ENCODE results near the gene BTG2. TPM values are rescaled to one million over a fixed set of nuclear protein-coding genes. Genes with fewer than 3 reads are reported as not detected.
A peak's percentile ranks its signal among the peaks of the same experiment; 100 is the strongest.
"Not testable (repeated sequence)": the region's sequence is repeated elsewhere in the genome, so short reads cannot be mapped to it uniquely, and the experiment has no call there.

Gene BTG2
- total RNA-seq, 1 donor from 2014 or later: 13.9 TPM

DNA sequence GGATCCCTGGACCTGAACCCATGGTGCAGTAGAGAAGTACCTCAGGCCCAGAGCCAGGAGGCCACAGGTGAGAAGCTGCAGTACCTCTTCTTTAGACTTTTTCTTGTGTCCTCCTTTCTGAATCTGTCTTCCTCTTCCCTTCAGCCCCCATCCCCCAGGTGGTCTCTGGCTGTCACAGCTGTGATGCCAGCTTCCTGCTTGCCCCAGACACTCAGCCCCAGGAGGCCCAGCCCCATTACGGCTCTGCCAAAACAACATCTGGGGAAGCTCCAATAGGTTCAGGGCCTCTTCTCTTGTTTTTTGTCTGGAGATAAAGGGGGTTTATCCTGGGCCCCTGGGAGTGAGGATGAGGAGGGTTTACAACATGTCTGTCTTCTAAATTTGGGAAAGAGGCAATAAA lies 9.5 kb upstream of the BTG2 start:
- DNase-seq: no peak

DNA sequence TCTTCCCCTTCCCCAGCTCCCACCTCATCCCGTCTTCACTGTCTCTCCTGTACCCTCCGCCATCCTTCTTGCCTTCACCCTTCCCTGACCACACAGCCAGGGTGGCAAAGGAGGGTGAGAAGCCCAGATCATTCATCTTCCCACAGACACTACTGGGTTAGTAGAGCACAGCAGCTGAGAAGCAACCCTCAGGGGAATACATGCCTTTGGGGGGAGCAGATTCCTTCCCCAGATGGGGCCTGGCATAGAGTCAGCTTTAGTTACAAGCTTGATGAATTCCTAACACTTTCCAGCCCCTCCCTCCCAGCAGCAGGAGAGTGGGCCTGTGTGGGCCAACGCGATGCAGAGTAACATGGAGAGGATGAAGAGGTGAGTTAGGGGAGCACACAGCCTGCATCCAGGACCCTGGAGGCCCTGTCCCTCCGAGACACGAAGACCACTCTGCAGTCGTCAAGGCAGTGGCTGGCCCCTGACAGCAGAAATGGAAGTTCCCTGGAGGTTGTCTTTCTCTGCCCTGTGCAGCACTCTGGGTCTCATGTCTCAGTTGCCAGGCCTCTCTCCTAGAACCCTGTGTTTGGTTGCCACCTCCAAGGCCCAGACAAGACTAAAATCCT lies 8.8 kb upstream of the BTG2 start:
- no peak for DNase-seq

DNA sequence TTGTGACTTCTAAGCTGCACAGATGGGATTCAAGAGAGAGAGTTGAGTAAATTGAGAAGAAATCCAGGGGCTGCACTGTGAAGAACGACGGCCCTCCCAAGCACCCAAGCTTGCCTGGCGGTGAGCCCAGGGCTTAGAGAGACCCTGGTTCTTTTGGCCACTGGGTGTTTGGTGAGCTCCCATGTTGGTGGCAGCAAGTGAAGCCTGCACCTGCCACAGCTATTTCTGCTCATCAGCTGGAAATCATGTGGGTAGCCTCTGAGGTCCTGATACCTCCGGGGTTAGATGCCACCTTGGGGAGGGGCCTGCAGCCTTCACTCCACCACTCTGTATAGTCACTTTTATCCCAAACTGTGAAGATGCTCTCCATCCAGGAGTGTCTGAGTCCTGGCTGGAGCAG lies 6.2 kb upstream of the BTG2 start:
- no peak for DNase-seq

DNA sequence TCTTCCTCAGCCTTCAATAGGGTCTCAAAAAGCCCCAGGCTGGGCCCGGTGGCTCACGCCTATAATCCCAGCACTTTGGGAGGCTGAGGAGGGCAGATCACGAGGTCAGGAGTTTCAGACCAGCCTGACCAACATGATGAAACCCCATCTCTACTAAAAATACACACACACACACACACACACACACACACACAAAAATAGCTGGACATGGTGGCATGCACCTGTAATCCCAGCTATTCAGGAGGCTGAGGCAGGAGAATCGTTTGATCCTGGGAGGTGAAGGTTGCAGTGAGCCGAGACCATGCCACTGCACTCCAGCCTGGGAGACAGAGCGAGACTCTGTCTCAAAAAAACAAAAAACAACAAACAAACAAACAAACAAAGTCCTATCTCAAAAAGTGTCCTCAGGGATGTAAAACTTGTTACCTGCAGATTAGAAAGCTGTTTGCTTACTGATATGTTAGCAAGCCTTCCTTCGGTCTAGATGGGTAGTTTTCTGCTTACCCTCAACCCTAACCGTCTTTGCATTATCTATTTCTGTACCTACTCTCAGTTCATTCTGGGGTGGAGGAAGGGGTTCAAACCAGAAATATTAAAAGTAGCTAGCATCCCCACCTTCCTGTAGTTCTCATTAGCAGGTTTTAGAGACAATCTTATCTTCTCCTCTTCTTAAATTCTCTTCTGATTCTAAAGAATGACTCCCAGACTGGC lies 5.4 kb upstream of the BTG2 start:
- DNase-seq: not testable (repeated sequence)

DNA sequence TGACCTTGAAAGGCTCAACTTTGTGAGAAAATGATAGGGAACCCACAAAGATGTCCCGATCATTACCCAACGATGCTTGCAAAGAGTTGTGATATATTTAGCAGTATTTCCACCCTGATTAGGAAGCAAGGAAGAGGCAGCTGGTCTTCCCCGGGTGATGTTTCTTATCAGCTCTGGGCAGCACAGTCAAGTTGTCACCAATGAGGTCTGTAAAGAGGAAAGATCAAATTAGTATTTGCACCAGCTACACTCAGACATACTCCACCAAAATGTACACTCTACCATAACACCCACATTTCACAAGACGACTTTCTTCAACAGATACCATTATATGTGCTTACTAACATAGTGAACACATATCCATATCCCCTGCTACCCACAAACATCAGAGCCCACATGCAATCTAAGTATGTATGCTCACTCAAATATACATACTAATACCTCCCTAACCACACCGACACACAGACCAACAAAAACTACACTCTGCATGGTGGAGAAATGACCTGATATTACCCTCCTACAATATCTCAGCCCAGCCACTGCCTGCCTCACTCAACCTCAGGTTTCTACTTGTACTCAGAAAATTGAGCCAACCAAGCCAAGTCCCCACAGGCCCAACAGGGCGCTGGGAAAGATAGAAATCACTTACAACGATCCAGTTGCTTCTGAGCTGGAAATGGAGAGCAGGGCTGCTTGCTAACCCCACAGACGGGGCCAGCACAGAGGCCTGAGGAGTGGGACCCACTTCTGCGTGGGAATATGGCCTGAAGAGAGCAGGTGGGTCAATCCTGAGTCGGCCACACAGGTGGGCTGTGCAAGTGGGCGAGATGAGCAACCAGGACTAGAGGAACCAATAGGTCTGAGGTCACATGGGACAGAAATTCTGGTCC lies 4.6 kb upstream of the BTG2 start:
- no peak for DNase-seq

DNA sequence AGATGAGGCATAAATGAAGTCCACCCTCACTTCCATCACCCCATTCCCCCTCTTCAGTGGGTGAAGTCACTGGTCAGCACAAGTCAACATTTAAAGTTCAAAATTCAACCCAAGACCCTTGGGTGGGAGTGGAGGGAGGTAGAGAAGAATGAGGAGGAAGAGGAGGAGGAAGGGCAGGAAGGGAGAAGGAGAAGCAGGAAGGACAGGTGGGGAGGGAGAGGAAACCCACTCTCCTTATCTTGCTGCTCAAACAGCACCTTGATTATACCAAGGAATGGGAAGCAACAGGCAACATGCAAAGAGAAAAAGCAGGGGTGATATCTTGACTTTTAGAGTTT lies 4.0 kb upstream of the BTG2 start:
- DNase-seq: no peak

DNA sequence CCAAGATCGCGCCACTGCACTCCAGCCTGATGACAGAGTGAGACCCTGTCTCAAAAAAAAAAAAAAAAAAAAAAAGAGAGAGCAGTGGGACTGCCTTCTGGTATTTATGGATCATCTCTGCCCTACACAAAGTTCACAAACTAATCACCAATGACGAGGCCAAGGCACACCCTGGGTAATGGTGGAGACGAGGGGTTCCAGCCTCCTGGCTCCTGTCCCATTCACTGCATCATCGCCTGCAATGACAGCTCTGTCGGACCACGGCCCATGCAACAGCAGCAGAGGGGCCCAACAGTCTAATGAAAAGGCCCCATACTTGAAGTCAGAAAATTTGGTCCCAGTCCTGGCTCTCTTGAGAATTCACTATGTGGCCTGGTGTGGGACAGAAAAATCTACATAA lies 2.9 kb upstream of the BTG2 start:
- no peak for DNase-seq

DNA sequence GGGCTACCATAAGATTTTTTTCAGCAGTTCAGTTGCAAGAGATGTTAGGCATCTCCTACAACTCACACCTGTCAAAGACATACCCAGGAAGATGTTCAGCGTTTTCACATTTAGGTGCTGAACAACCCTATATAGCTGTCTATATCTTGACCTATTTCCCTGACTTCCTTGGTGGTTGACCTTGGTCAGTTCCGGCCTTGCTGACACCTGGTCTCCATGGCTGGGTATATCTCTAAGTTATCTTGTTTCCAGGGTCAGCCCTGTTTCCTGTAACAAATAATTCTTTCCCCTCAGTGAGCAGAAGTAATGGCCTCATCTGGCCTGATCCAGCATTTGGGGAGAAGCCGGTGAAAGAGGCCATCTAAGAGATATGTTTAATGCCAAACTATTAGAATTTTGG lies 2.4 kb upstream of the BTG2 start:
- DNase-seq: no peak

DNA sequence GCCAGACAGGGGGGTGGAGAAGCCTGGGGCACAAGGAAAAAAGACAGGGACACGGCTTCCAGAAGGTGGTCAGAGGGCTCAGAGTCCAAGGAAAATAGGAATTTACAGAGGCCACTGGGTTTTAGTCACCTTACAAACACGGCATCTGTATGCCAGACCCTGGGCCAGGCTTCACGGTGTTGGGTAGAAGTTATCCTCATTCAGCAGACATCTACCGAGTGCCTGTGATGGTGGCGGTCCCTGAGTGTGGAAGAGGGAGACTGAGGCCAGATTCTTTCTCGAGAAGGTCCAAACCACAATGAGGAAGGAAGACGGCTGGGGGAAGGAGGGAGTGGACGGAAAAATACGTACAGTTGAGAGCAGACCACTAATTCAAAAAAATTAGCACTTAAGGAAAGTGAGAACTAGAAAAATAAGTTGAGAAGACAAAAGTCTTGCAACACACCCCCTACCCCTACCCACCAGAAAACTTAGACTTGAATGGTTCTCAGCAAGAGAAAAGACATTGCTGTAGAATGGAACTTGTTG lies 864 bp upstream of the BTG2 start:
- DNase-seq: no peak

DNA sequence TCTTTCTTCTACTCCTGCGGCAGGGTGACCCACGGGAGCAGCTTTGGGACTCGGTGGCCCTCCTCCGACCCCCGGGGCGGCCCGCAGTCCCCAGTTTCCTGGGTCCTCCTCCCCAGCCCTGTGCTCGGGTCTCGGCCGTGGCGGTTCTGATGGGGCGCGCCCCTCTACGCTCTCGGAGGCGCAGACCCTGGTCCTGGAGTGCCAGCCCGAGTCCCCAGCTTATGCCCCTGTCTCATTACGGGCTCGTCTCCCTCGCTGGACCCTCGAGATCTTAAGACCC lies 430 bp downstream of the BTG2 start:
- no peak for DNase-seq

DNA sequence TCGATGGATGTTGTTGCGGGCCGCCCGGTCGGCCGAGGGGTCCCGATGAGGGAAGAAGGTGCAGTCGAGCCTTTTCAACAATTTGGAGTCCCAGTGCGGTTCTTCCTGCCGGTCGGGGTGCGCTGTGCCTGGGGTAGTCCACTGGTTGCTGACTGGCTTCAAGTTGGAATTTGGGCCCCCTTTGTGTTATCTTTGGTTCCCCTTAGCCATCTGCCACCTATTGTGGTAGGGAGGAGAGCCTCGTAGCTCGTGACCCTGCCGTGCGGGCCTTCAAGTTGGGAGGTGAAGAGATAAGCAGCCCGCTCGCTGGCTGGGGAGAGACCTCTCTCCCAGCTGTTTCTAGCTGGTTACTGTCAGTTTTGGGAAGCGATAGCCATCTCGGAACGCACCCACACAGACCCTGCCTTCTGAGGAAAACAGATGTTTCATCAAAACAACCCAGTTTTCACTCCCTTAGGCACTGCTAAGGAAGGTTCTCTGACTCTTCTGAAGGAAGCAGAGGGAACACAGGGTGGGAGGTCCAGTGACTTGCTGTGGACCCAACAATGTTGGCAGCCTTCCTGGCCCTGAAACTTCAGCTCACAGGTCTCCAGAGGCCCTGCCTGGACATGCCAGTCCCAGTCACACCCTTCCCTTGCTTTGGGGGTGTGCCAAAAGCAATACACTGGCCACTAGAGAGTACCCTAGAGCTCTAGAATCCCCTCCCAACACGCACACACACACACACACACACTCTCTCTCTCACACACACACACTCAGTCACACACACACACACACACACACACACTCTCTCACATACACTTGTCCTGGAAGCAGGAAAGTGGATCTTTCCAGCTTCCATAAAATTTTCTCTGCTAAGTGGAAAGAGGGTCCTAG lies 1.0 kb downstream of the BTG2 start:
- peak; percentile 74 for DNase-seq

DNA sequence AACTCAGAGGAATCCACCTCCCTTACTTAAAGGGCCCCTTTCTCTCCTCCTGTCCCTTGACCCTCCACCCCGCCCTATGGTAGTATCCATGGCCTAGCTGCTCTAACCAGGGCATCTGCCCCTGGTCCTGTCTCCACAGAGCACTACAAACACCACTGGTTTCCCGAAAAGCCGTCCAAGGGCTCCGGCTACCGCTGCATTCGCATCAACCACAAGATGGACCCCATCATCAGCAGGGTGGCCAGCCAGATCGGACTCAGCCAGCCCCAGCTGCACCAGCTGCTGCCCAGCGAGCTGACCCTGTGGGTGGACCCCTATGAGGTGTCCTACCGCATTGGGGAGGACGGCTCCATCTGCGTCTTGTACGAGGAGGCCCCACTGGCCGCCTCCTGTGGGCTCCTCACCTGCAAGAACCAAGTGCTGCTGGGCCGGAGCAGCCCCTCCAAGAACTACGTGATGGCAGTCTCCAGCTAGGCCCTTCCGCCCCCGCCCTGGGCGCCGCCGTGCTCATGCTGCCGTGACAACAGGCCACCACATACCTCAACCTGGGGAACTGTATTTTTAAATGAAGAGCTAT lies 1.7 kb downstream of the BTG2 start:
- no peak for DNase-seq

DNA sequence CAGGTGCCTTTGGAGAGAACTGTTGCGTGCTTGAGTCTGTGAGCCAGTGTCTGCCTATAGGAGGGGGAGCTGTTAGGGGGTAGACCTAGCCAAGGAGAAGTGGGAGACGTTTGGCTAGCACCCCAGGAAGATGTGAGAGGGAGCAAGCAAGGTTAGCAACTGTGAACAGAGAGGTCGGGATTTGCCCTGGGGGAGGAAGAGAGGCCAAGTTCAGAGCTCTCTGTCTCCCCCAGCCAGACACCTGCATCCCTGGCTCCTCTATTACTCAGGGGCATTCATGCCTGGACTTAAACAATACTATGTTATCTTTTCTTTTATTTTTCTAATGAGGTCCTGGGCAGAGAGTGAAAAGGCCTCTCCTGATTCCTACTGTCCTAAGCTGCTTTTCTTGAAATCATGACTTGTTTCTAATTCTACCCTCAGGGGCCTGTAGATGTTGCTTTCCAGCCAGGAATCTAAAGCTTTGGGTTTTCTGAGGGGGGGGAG lies 2.4 kb downstream of the BTG2 start:
- no peak for DNase-seq

DNA sequence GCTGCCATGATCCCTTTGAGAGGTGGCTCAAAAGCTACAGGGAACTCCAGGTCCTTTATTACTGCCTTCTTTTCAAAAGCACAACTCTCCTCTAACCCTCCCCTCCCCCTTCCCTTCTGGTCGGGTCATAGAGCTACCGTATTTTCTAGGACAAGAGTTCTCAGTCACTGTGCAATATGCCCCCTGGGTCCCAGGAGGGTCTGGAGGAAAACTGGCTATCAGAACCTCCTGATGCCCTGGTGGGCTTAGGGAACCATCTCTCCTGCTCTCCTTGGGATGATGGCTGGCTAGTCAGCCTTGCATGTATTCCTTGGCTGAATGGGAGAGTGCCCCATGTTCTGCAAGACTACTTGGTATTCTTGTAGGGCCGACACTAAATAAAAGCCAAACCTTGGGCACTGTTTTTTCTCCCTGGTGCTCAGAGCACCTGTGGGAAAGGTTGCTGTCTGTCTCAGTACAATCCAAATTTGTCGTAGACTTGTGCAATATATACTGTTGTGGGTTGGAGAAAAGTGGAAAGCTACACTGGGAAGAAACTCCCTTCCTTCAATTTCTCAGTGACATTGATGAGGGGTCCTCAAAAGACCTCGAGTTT lies 3.1 kb downstream of the BTG2 start:
- DNase-seq: no peak

DNA sequence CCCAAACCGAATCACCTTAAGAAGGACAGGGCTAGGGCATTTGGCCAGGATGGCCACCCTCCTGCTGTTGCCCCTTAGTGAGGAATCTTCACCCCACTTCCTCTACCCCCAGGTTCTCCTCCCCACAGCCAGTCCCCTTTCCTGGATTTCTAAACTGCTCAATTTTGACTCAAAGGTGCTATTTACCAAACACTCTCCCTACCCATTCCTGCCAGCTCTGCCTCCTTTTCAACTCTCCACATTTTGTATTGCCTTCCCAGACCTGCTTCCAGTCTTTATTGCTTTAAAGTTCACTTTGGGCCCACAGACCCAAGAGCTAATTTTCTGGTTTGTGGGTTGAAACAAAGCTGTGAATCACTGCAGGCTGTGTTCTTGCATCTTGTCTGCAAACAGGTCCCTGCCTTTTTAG lies 3.6 kb downstream of the BTG2 start:
- no peak for DNase-seq

DNA sequence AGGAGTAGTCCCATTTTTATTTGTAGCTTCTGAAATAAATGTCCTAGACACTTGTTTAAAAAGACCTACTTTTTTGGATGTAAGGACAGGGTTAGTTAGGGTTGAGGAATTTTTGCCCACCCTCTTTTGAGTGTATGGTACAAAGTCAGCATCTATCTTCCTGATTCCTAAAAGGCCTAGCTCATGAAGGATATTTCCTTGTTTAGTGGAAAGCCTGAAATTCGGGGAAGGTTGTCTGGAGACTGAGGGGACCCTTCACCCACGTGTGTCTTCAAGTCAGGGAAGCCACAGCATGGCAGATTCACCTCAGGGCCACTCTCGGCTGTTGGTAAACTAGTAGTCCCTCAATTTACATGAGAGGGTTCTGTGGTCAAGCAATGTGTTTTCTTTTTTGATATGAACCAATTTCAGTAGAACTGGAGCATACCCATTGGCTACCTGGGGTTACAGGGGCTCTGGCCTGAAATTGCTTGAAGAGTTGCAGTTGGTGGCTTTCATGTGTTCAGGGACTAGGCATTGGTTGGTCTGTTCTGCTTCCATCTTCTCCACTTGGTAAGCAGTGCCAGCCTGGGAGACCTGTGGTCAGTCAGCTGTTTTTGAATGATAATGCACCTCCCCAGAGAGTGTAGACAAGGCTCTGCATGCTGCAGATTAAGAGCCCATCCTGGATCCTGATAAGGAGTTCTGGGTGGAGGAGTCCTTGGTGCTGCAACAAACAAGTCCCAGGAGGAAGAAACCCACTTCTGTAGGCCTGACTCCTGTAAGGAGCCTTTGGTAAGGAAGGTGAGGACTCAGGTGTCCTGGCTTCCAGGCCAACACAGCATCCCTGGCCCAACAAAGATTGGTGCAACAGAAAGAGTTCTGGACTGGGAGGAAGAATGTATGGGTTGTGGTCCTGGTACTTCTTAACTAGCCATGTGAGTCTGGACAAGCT lies 6.3 kb downstream of the BTG2 start:
- DNase-seq: no peak

DNA sequence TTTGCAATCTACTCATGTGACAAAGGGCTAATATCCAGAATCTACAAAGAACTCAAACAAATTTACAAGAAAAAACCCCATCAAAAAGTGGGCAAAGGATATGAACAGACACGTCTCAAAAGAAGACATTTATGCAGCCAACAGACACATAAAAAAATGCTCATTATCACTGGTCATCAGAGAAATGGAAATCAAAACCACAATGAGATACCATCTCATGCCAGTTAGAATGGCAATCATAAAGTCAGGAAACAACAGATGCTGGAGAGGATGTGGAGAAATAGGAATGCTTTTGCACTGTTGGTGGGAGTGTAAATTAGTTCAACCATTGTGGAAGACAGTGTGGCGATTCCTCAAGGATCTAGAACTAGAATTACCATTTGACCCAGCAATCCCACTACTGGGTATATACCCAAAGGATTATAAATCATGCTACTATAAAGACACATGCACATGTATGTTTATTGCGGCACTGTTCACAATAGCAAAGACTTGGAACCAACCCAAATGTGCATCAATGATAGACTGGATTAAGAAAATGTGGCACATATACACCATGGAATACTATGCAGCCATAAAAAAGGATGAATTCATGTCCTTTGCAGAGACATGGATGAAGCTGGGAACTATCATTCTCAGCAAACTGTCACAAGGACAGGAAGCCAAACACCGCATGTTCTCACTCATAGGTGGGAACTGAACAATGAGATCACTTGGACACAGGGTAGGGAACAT lies 8.9 kb downstream of the BTG2 start:
- not testable (repeated sequence) for DNase-seq

DNA sequence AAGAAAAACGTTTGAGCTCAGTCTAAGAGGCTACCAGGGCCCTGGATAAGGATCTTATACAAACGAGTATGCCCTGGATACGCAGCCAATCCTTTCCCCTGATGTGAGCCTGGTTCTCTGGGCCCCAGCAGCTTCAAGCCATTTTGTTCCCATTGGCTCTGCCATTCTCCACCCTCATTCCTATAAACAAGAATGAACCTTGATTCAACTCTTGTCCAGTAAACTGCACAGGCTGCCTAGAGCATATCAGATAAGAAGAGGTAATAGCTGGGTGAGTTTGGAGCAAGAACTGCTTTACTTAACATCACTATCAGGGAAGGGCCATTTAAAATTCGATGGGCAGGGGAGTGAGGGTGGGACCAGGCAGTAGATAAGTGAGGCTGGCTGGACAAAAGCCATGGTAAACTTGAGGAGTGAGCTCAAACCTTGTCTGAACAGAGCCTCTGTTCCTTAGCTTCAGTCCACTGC lies 11.3 kb downstream of the BTG2 start:
- no peak for DNase-seq

DNA sequence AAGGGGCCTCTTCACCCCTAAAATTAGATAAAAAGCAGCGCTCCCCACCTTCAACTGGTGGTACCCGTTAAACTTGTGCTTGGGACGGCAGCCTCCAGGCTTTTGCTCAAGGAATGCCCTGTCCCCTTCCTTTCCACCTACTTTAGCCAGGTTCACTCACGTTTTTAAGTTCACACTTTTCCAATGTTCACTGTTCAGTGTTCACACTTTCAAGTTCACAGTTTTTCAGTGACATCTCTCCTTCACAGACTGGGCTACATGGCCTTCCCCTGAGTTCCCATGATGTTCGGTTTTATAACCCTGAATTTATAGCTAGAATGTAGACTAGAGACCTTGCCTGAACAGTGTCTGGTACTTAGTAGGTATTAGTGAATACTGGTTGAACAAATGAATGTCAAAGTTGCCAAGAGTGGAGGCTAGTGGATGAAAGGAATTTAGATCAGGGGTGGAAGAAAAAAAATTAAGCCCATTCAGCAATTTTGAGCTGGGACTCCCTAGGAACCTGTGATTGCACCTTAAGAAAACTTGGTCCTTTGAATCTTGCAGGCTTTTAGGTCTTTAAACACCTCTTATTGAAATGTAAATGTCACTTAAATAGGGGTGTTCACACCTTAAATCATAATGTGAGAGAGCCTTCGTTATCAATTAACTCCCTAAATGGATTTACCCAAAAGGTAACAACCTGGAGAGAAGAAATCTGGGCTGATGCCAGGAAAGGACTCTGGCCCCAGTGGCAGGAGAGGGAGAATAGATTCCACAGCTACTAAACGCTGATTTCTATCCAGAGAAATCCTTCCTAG lies 12.3 kb downstream of the BTG2 start:
- no peak for DNase-seq
